ENCODE results near the gene OSTC.

The OSTC gene

DNA sequence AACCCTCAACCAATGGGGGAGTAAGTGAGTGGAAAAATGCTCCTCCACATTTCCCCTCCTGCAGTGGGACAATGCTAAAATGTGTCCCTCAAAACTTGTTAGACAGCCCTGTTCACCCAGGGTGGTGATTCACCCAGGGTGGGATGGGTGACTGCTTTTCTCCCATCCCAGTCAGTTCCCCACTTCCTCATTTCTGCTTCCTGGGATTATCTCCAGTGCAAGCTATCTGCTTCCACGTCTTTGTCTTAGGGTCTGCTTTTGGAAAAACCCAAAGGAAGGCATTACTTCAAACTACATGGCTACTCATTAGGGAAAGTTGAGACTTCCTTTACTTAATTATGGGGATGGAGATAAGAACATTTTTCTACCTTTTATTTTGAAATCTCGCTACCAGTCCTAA lies 67.0 kb downstream of the OSTC start:
- DNase-seq, result no peak

Measured in NCI-H1105 (cell line).